NCI-H2107 (cell line): Measurements from ENCODE around the gene CCDC90B.
"Not testable (repeated sequence)": the region's sequence is repeated elsewhere in the genome, so short reads cannot be mapped to it uniquely, and the experiment has no call there.

Experiments used
- DNase-seq: peaks from one replicate; lab custom pipeline; 2025; lab: John Stamatoyannopoulos, UW

The CCDC90B gene

GRCh38 chr11:83287631-83288030 is 1.5 kb upstream of the CCDC90B start:
- DNase-seq, result no peak

DNA sequence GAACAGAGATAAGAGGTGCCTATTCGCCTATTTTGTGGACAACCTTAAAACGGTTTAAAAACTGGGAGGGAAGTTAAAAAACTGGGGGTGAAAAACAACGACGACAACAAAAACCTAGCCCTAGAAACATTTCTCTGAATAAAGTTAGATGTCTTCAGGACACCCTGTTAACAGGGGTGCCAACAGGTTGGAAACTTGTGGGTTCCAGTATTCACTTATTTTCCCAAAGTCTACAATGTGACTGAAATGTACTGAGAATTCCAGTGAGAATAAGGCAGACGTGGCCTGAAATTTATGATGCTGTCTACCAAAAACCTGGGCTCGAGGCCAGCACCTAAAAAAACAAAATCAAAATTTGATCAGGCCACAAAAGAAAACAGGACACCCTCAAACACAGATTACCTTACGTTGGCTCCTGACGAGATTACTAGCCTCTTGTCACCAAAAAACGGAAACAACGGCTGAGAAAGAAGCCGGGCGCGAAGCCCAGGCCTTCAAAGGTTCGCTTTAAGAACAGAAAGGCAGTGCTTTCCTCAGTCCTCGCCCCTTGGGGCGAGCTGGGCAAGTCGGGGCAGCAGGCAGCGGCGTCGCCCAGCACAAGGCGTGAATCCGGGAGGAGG is 906 bp downstream of the CCDC90B start:
- no peak for DNase-seq

DNA sequence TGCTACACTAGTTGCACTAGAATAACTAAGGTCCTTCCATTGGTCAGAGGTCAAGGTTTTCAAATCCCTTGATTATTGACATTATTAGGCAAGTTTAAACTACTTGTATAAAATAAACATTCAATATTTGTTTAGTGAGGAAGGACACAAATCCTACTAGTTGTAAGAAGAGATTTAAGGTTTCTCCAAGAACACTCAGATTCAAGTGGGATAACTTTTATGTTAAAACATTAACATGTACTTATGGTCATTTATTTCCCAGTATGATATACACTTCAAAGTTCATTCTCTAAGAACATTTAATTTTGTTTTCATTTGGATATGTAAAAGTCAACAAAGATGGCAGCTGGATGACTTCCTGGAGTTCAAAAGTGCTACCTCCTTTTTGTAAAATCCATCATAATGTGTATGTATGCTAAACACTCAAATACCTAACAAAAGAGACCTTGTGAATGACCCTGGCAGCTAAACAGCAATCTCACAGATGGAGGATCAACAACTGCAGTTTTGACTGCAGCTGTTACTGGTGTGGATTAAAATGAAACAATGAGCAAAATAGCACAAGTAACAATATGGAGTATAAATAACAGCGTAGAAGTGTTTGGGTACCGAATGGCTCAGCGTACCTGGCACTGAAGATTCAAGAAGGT is 1.5 kb downstream of the CCDC90B start:
- no peak for DNase-seq

GRCh38 chr11:83282084-83282716 is 4.0 kb downstream of the CCDC90B start:
- DNase-seq, result no peak

GRCh38 chr11:83280256-83280655 is 5.9 kb downstream of the CCDC90B start:
- DNase-seq, result no peak

GRCh38 chr11:83278351-83278750 is 7.8 kb downstream of the CCDC90B start:
- DNase-seq, result no peak

GRCh38 chr11:83275888-83276641 is 10.1 kb downstream of the CCDC90B start:
- DNase-seq, result no peak

GRCh38 chr11:83272627-83273026 is 13.5 kb downstream of the CCDC90B start:
- no peak for DNase-seq

DNA sequence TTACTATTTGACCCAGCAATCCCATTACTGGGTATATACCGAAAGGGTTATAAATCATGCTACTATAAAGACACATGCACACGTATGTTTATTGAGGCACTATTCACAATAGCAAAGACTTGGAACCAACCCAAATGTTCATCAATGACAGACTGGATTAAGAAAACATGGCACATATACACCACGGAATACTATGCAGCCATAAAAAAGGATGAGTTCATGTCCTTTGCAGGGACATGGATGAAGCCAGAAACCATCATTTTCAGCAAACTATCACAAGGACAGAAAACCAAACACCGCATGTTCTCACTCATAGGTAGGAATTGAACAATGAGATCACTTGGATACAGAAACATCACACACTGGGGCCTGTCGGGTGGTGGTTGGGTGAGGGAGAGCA is 14.4 kb downstream of the CCDC90B start:
- DNase-seq, result not testable (repeated sequence)

DNA sequence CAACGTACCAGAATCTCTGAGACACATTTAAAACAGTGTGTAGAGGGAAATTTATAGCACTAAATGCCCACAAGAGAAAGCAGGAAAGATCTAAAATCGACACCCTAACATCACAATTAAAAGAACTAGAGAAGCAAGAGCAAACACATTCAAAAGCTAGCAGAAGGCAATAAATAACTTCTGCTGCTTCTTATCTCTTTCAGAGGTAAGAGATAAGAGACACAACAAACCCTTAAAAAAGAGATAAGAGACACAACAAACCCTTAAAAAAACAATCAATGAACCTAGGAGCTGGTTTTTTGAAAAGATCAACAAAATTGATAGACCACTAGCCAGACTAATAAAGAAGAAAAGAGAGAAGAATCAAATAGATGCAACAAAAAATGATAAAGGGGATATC is 17.1 kb downstream of the CCDC90B start:
- DNase-seq, result not testable (repeated sequence)

- no peak for DNase-seq
Measured at GRCh38 chr11:83265331-83265730, 20.8 kb downstream of the CCDC90B start.

GRCh38 chr11:83259559-83259958 is 26.6 kb downstream of the CCDC90B start:
- no peak for DNase-seq

- DNase-seq, result no peak
Measured at GRCh38 chr11:83257761-83258168, 28.4 kb downstream of the CCDC90B start.

DNA sequence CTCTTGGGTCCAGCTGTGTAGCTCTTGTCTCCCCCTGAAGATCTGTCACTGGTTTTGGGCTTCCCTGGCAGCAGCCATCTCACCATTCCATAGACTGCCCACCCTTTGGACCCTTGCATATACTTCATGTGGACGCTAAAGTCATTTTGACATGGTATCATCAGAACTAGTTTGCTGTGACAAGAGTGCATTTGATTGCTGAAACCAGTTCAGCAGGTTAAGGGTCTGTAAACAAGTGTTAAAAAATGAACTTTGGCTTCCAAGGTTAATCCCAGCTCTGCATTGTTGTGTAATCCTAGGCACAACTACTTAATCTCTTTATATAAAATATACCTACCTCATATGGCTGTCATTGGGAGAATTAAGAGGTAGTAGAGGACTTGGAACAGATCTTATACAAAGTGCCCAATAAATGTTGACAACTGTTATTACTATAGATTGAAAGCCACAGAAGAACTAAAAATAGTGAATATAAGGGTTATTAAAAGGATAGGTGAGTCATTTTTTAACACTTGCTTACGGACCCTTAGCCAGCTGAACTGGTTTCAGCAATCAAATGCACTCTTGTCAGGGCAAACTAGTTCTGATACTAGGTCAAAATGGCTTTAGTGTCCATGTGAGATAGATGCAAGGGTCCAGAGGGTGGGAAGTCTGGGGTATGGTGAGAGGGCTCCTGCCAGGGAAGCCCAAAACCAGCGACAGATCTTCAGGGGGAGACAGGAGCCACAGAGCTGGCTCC is 29.4 kb downstream of the CCDC90B start:
- DNase-seq, result no peak

DNA sequence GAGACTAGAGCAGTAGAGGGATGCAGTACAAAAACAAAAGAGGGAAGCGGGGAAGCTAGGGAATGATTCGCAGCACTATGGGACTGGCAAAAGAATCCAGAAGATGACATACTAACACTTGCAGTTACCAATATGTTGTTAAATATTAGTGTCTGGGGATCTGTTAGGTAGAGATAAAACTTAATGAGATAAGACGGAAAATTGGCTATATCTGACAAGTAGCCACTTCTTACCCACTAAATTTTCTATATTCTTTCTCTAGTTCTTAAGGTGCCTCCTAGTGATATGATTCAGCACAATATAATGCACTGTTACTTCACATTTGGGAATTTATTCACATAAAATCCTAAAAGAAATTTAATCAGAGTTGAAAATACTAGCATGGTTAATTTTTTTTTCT is 30.8 kb downstream of the CCDC90B start:
- no peak for DNase-seq

- DNase-seq, result no peak
Measured at GRCh38 chr11:83252941-83253340, 33.2 kb downstream of the CCDC90B start.

DNA sequence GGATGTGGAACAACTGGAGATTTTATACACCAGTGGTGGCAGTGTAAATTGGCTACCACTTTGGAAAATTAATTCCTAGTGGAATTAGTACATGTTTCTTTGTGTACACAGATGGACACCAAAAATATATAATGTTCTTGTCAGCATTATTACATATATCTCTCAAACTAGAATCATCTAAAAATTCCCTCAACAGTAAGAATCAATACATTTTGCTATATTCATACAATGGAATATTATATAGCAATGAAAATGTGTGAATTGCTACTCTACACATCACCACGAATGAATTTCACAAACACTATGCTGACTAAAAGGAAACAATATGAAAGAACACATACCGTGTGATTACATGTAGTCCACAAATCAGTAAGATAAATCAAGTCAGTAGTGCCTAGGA is 33.9 kb downstream of the CCDC90B start:
- DNase-seq, result no peak

GRCh38 chr11:83249972-83250593 is 36.1 kb downstream of the CCDC90B start:
- DNase-seq, result no peak

- DNase-seq, result no peak
Measured at GRCh38 chr11:83249445-83249844, 36.7 kb downstream of the CCDC90B start.

GRCh38 chr11:83241291-83241946 is 44.7 kb downstream of the CCDC90B start:
- no peak for DNase-seq

GRCh38 chr11:83238111-83238510 is 48.1 kb downstream of the CCDC90B start:
- no peak for DNase-seq
